ENCODE results near the gene RAP2A.

GRCh38 chr13:97456047-97456446 is 22.1 kb downstream of the RAP2A start:
- no peak for TF ChIP-seq ATF7 (IDR thresholded peaks at IDR 0.05)
- TF ChIP-seq ZC3H4 (CRISPR knock-in tag; IDR thresholded peaks at IDR 0.05; ENCODE audit: borderline replicate concordance), result no peak
- TF ChIP-seq SRSF9 (IDR thresholded peaks at IDR 0.05; ENCODE audit: borderline replicate concordance, low read depth, low read length), result no peak
- TF ChIP-seq CBX5 (IDR thresholded peaks at IDR 0.05; ENCODE audit: borderline replicate concordance, low read depth), result no peak
- TF ChIP-seq POLR2A (conservative IDR thresholded peaks at IDR 0.05), result no peak
- TF ChIP-seq CTCF (IDR thresholded peaks at IDR 0.05 in 2 of 3, conservative IDR thresholded peaks at IDR 0.05 in 1 of 3; ENCODE audit: insufficient read depth in 2 of 3, low read depth in 1 of 3, low read length in 3 of 3), result no peak
